Muscle of leg (tissue), 11 donors: ENCODE results near the gene FUT2. TPM values are rescaled to one million over a fixed set of nuclear protein-coding genes. Genes with fewer than 3 reads are reported as not detected.
A peak's percentile ranks its signal among the peaks of the same experiment; 100 is the strongest.
"Not testable (repeated sequence)": the region's sequence is repeated elsewhere in the genome, so short reads cannot be mapped to it uniquely, and the experiment has no call there.

ENCODE experiments used
- DNase-seq: peaks from one replicate; pipeline ENCODE4 v3.0.0; 2013
- H3K27ac ChIP-seq: one replicate; pipeline ENCODE4 v1.5.1; 2013; ENCODE audit warnings: mild to moderate bottlenecking, low read length, control low read depth
- H3K27me3 ChIP-seq: one replicate; pipeline ENCODE4 v1.6.1; 2013; ENCODE audit warnings: low read length; ENCODE audit not compliant: control insufficient read depth, insufficient read depth
- H3K36me3 ChIP-seq: one replicate; pipeline ENCODE4 v1.6.1; 2013; ENCODE audit warnings: low read length; ENCODE audit not compliant: control insufficient read depth, insufficient read depth
- H3K4me1 ChIP-seq: one replicate; pipeline ENCODE4 v1.6.1; 2013; ENCODE audit warnings: low read length; ENCODE audit not compliant: control insufficient read depth, insufficient read depth
- H3K4me3 ChIP-seq: one replicate; pipeline ENCODE4 v1.5.1; 2013; ENCODE audit warnings: low read length, control low read depth
- H3K9me3 ChIP-seq: replicated peaks from 2 replicates; pipeline ENCODE4 v1.6.1; 2013; ENCODE audit warnings: low read depth, low read length; ENCODE audit not compliant: control insufficient read depth
- WGBS: methylation state at CpG from one replicate; pipeline ENCODE4 v1.1.5; 2013; ENCODE audit warnings: missing lambda C conversion rate; ENCODE audit not compliant: insufficient coverage; 5-methylcytosine and 5-hydroxymethylcytosine counted together
- polyA plus RNA-seq, 8 donors: library from polyadenylated mRNA; unstranded; fragments of 120-200 nt; gene quantifications; one replicate each; pipeline versions ENCODE4 v1.2.1 to v1.2.3, GENCODE V29; 2013; ENCODE audit warnings: inconsistent platforms in 1 of 8, low replicate concordance in 1 of 8; ENCODE audit not compliant: insufficient read length in 8 of 8, insufficient read depth in 1 of 8
- total RNA-seq: library from RNA; stranded (reverse); fragments of 120-200 nt; gene quantifications from one replicate; pipeline ENCODE4 v1.2.4, GENCODE V29; 2013

FUT2 gene
- total and polyA plus RNA-seq, 9 donors: 0.53 to 3.8 (median 0.95) TPM; not detected in 1

DNA sequence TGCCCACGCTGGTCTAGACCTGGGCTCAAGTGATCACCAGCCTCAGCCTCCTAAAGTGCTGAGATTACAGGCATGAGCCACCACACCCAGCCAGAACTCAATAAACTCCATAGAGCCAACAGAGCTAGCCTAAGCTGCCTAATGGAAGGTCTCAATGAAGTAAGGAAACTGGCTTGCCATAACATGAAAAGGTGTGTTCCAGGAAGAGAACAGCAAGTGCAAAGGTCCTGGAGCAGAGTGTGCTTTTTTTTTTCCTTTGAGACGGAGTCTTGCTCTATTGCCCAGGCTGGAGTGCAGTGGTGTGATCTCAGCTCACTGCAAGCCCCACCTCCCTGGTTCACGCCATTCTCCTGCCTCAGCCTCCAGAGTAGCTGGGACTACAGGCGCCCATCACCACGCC lies 37.9 kb upstream of the FUT2 start:
- not testable (repeated sequence) for H3K9me3 ChIP-seq, H3K27me3 ChIP-seq, H3K27ac ChIP-seq, H3K36me3 ChIP-seq, DNase-seq, H3K4me3 ChIP-seq
- WGBS: 80% methylated on average over 1 of the region's 5 CpGs
- peaks cover 26% of the 10 kb centered on the region for H3K4me1 ChIP-seq

DNA sequence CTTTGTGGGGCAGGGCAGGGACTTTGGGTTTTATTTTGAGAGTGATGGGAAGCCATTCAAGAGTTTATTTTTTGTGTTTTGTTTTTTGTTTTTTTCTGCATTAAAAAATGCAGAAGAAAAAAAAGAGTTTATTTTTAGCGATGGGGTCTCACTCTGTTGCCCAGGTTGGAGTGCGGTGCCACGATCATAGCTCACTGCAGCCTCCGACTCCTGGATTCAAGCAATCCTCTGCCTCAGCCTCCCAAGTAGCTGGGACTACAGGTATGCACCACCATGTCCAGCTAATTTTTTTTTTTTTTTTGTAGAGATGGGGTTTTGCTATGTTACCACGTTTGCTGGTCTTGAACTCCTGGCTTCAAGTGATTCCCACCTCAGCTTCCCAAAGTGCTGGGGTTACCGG lies 37.3 kb upstream of the FUT2 start:
- Histone ChIP-seq H3K9me3 (no peaks in the 10 kb centered on the region), H3K4me1 (peaks cover 26% of the 10 kb centered on the region), H3K27me3 (no peaks in the 10 kb centered on the region), H3K4me3 (no peak overlapping the region), H3K36me3 (no peaks in the 10 kb centered on the region), H3K27ac (no peak overlapping the region)
- 80% methylated on average over 1 of the region's 6 CpGs for WGBS
- DNase-seq: no peak

DNA sequence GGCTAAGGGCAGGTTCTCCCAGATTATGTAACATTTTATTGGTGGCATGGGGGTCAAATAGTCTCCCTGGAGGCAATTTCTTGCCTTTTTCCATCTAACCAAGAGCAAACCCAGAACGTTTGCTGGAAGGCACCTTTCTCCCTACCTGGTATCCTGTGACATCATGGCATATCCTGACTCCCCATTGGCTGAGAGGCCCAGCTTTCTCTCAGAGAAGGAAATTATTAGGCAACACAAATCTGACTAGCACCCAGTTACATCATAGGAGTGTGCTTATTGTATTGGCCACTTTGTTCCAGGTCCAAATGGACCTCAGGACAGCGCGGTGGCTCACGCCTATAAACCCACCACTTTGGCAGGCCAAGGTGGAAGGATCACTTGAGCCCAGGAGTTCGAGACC lies 36.0 kb upstream of the FUT2 start:
- no peaks in the 10 kb centered on the region for H3K27me3 ChIP-seq
- DNase-seq: no peak
- no peaks in the 10 kb centered on the region for H3K9me3 ChIP-seq
- H3K4me1 ChIP-seq: peaks cover 18% of the 10 kb centered on the region
- H3K4me3 ChIP-seq: no peak overlapping the region
- WGBS: 25% methylated on average over 1 of the region's 5 CpGs
- H3K27ac ChIP-seq: no peak overlapping the region
- no peaks in the 10 kb centered on the region for H3K36me3 ChIP-seq

DNA sequence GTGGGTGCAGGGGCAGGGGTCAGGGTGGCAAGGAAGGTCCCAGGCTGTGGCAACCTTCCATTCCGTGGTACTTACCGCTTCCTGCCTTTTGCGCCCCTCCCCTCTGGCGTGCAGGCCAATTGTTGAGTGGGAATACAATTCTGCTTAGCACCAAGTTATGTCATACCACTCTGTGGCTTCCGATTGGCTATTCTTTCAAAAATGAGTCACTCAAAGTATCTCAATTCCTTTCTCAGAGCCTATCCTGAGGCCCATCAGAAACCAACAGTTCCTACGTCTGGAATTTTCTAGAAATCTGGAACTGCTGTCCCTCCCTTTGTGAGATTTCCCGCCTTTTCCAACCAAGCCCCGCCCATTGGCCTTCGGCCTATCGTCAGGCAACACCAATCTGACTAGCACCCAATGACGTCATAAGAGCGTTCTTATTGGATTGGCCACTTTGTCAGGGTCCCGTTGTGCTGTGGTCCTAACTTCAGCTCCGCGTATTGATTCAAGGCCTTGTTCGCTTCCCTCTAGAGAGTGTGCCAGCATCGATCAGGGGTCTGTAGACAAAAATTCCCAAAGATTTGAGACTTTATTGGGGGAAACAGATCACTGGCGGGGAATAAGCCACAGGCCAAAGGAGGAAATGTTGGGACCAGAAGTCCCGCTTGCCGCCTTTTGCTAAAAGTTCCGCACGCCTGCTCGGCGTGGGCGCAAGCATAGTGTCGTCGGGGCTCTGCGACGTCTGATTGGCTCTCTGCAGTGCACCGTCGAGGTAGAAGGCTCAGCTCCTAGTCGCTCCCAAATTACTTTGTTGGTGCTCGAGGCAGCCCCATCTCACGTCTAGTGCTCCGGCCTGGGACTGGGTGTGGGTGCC lies 34.7 kb upstream of the FUT2 start:
- Histone ChIP-seq H3K36me3 (no peaks in the 10 kb centered on the region), H3K9me3 (no peaks in the 10 kb centered on the region), H3K27ac (peak overlapping the region; percentile 65), H3K27me3 (no peaks in the 10 kb centered on the region), H3K4me1 (peaks cover 15% of the 10 kb centered on the region), H3K4me3 (no peak overlapping the region)
- 81% methylated on average over 28 of the region's 35 CpGs for WGBS
- DNase-seq: peak; percentile 91

DNA sequence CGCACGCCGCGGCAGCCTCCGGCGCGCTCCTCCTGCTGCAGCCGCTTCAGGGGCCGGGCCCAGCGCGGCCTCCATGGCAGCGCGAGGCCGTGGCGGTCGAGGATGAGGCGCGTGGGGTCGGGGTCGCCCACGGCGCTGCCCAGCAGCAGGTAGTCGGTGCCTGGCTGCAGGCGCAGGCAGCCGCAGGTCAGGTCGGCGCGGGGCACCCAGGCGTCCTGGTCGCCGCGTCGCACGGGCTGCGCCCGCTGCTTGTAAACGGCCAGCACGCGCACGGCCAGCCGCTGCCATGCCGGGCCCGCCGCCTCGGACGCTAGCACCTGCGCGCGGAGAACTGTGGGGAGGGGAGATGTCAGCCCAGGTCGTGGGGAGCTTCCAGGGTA lies 34.1 kb upstream of the FUT2 start:
- Histone ChIP-seq H3K4me3 (no peak overlapping the region), H3K36me3 (no peaks in the 10 kb centered on the region), H3K27me3 (no peaks in the 10 kb centered on the region), H3K9me3 (no peaks in the 10 kb centered on the region), H3K4me1 (peaks cover 13% of the 10 kb centered on the region), H3K27ac (no peak overlapping the region)
- no peak for DNase-seq
- WGBS: 93% methylated on average over 50 of the region's 50 CpGs

DNA sequence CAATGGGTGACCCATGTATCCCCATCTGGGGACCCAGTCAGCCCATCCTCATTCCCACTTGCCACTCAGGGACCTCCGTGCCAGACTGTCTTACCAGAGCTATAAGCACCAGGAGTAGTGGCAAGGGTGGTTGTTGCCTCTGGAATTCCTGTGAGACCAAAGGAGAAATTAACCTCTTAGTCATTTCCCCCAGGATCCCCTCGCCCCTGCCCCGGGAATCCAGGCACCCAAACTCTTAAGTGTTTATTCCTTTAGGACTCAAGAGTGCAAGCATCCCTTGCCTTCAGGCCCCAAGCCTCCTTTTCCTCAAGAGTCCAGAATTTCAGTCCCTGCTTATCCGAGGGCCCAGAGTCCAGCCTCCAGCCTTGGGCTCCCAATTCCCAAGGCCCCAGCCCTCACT lies 32.1 kb upstream of the FUT2 start:
- WGBS: 84% methylated on average over 3 of the region's 4 CpGs
- H3K4me1 ChIP-seq: peaks cover 7% of the 10 kb centered on the region
- DNase-seq: no peak
- no peak overlapping the region for H3K27ac ChIP-seq
- no peaks in the 10 kb centered on the region for H3K27me3 ChIP-seq
- H3K36me3 ChIP-seq: no peaks in the 10 kb centered on the region
- H3K4me3 ChIP-seq: no peak overlapping the region
- no peaks in the 10 kb centered on the region for H3K9me3 ChIP-seq

DNA sequence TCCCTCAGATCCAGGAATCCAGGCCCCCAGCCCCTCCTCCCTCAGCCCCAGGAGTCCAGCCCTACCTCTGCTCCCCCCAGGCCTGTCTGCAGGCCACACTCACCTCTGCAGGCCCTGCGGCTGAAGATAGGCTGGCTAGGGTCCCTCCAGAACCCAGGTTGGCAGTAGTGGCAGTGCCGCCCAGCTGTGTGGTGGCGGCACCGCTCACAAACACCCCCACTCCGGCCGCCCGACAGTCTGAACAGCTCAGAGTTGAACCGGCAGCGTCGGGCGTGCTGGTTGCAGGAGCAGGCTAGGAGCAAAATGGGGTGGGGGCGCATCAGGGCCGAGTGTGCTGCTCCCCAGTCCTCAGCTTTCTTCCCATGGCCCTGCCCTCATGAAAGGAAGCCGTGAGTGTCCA lies 31.3 kb upstream of the FUT2 start:
- Histone ChIP-seq H3K4me1 (peaks cover 7% of the 10 kb centered on the region), H3K4me3 (no peak overlapping the region), H3K27ac (no peak overlapping the region), H3K9me3 (no peaks in the 10 kb centered on the region), H3K27me3 (no peaks in the 10 kb centered on the region), H3K36me3 (no peaks in the 10 kb centered on the region)
- DNase-seq: no peak
- WGBS: 70% methylated on average over 8 of the region's 14 CpGs

DNA sequence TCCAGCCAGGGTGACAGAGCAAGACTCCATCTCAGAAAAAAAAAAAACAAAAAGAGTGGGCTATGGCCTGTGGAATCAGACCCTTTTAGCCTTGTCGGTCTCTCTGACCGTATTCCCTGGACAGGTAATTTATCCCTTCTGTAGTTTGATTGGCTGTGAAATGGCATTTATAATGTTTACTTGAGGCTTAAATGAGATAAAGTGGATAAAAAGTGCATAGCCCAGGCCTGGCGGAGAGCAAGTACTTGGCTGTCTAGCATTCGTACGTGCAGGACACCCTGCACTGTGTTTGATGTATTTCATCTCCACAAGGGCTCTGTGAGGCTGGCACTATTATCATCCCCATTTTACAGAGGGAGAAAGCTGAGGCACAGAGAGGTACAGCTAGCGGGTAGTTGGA lies 30.0 kb upstream of the FUT2 start:
- no peaks in the 10 kb centered on the region for H3K9me3 ChIP-seq
- H3K4me3 ChIP-seq: no peak overlapping the region
- WGBS: 84% methylated on average over 3 of the region's 6 CpGs
- no peak overlapping the region for H3K27ac ChIP-seq
- no peak for DNase-seq
- H3K36me3 ChIP-seq: no peaks in the 10 kb centered on the region
- H3K27me3 ChIP-seq: no peaks in the 10 kb centered on the region
- H3K4me1 ChIP-seq: peaks cover 11% of the 10 kb centered on the region

DNA sequence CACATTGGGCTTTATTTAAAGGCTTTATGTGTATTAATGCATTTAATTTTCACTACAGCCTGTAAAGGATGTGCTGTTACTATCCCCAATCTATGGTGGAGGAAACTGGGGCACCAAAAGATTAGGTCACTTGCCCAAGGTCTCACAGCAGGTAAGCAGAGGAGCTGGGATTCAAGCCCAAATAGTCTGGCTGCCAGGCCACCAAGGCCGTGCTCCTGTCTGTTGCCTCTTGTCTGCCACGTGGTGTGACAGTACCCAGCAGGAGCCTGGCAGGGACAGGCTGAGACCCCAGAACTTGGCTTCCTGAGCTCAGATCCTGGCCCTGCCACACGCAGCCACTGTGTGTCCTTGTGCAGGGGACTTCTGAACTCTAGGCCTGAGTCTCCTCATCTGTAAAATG lies 27.4 kb upstream of the FUT2 start:
- Histone ChIP-seq H3K4me3 (no peak overlapping the region), H3K36me3 (no peaks in the 10 kb centered on the region), H3K27ac (no peak overlapping the region), H3K9me3 (no peaks in the 10 kb centered on the region), H3K27me3 (no peaks in the 10 kb centered on the region), H3K4me1 (peaks cover 28% of the 10 kb centered on the region)
- WGBS: 88% methylated on average over 3 of the region's 3 CpGs
- DNase-seq: no peak

DNA sequence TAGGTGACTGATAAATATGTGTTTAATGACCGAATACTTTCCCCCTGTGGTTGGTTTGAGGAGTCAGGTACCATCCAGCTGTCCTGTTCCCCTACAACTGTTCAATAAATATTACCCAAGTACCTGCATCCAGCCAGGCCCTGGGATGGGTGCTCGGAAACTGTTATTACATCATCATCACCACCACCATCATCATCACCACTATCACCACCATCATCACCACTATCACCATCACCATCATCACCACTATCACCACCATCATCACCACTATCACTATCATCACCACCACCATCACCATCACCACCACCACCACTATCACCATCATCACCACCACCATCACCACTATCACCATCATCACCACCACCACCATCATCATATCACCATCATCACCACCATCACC lies 27.0 kb upstream of the FUT2 start:
- Histone ChIP-seq H3K36me3 (no peaks in the 10 kb centered on the region), H3K4me3 (no peak overlapping the region), H3K4me1 (peaks cover 28% of the 10 kb centered on the region), H3K9me3 (no peaks in the 10 kb centered on the region), H3K27me3 (no peaks in the 10 kb centered on the region), H3K27ac (no peak overlapping the region)
- DNase-seq: no peak
- WGBS: 100% methylated on average over 1 of the region's 2 CpGs
